Measurements from ENCODE around the gene CNDP1.

DNA sequence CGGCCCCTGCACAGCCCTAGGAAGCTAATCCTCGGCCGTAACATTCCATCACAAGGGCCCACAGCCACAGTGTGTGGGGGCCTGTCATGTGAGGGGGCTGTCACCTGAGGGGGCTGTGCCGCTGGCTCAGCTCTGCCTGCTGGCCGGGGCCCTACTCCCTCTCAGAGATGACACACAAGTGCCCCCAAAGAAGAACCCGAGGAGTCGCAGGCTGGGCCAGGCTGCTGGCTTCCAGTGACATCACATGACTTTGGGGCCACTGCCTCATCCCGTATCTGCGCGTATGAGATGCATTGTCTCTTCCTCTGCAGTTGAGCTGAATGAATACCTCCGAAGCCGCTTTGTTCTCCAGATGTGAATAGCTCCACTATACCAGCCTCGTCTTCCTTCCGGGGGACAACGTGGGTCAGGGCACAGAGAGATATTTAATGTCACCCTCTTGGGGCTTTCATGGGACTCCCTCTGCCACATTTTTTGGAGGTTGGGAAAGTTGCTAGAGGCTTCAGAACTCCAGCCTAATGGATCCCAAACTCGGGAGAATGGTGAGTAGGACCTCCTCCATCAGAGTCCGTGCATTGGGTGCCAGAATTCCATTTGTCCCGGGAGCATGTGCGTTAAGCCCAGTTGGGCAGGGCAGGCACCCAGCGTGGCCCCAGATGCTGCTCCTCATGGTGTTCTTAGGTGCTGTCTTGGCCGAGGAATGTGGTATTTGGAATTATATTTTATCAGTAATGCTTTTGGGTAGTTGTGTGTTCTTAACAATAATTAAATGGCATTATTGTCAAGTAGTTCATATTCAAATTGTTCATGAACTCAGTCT is at the start of gene CNDP1:
- TF ChIP-seq, protein P1, sequence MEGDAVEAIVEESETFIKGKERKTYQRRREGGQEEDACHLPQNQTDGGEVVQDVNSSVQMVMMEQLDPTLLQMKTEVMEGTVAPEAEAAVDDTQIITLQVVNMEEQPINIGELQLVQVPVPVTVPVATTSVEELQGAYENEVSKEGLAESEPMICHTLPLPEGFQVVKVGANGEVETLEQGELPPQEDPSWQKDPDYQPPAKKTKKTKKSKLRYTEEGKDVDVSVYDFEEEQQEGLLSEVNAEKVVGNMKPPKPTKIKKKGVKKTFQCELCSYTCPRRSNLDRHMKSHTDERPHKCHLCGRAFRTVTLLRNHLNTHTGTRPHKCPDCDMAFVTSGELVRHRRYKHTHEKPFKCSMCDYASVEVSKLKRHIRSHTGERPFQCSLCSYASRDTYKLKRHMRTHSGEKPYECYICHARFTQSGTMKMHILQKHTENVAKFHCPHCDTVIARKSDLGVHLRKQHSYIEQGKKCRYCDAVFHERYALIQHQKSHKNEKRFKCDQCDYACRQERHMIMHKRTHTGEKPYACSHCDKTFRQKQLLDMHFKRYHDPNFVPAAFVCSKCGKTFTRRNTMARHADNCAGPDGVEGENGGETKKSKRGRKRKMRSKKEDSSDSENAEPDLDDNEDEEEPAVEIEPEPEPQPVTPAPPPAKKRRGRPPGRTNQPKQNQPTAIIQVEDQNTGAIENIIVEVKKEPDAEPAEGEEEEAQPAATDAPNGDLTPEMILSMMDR (IDR thresholded peaks at IDR 0.05; ENCODE audit: low read length): no peak
- TF ChIP-seq EZH2 (optimal IDR thresholded peaks at IDR 0.05; ENCODE audit: low read depth, low read length): no peak
